GM04503 (cell line): Measurements from ENCODE around the gene ANKS3.
"Not testable (repeated sequence)": the region's sequence is repeated elsewhere in the genome, so short reads cannot be mapped to it uniquely, and the experiment has no call there.

ENCODE experiments used
- DNase-seq: peaks from one replicate; pipeline ENCODE4 v3.0.0-alpha.2; 2012; ENCODE audit warnings: low read depth

ANKS3 gene

GRCh38 chr16:4666537-4667202, 67.4 kb downstream of the ANKS3 start:
- no peak for DNase-seq

- DNase-seq: no peak
Measured at GRCh38 chr16:4664538-4665418, 69.3 kb downstream of the ANKS3 start.

- no peak for DNase-seq
Measured at GRCh38 chr16:4663777-4664465, 70.2 kb downstream of the ANKS3 start.

GRCh38 chr16:4663465-4663776, 70.7 kb downstream of the ANKS3 start:
- no peak for DNase-seq

- no peak for DNase-seq
Measured at GRCh38 chr16:4661661-4662060, 72.4 kb downstream of the ANKS3 start.

GRCh38 chr16:4660454-4661007, 73.5 kb downstream of the ANKS3 start:
- no peak for DNase-seq

GRCh38 chr16:4659363-4660353, 74.4 kb downstream of the ANKS3 start:
- no peak for DNase-seq

- no peak for DNase-seq
Measured at GRCh38 chr16:4656695-4657686, 77.1 kb downstream of the ANKS3 start.

GRCh38 chr16:4656221-4656620, 77.8 kb downstream of the ANKS3 start:
- DNase-seq: no peak

- no peak for DNase-seq
Measured at GRCh38 chr16:4655801-4656200, 78.3 kb downstream of the ANKS3 start.

GRCh38 chr16:4654964-4655590, 79.0 kb downstream of the ANKS3 start:
- no peak for DNase-seq

- no peak for DNase-seq
Measured at GRCh38 chr16:4654011-4654963, 79.8 kb downstream of the ANKS3 start.

- DNase-seq: no peak
Measured at GRCh38 chr16:4652561-4652960, 81.5 kb downstream of the ANKS3 start.

GRCh38 chr16:4651827-4652226, 82.2 kb downstream of the ANKS3 start:
- no peak for DNase-seq

- DNase-seq: not testable (repeated sequence)
Measured at GRCh38 chr16:4650443-4651074, 83.5 kb downstream of the ANKS3 start.

GRCh38 chr16:4649744-4650442, 84.2 kb downstream of the ANKS3 start:
- DNase-seq: no peak

- DNase-seq: no peak
Measured at GRCh38 chr16:4648917-4649316, 85.2 kb downstream of the ANKS3 start.

GRCh38 chr16:4647644-4647980, 86.5 kb downstream of the ANKS3 start:
- no peak for DNase-seq
